Hepatocyte (in vitro differentiated cells): ENCODE data around the gene EIF4A2. TPM values are rescaled to one million over a fixed set of nuclear protein-coding genes. Genes with fewer than 3 reads are reported as not detected.

Experiments
- DNase-seq: peaks from one replicate; pipeline ENCODE4 v3.0.0-alpha.2; 2016; ENCODE audit warnings: low spot score
- H2AFZ ChIP-seq: fragments of 200-600 bp; sonication (generic); 2 replicates; pipeline ENCODE4 v1.6.0; 2016; ENCODE audit warnings: antibody characterized with exemption, mild to moderate bottlenecking
- H3K27ac ChIP-seq: fragments of 200-600 bp; sonication (generic); 2 replicates; pipeline ENCODE4 v1.5.1; 2016; ENCODE audit warnings: mild to moderate bottlenecking
- H3K27me3 ChIP-seq: fragments of 200-600 bp; sonication (generic); 2 replicates; pipeline ENCODE4 v1.6.1; 2016
- H3K36me3 ChIP-seq: fragments of 200-600 bp; sonication (generic); replicated peaks from 2 replicates; pipeline ENCODE4 v1.5.1; 2016; ENCODE audit warnings: low read depth; ENCODE audit not compliant: insufficient read depth
- H3K4me1 ChIP-seq: fragments of 200-600 bp; sonication (generic); 2 replicates; pipeline ENCODE4 v1.5.1; 2016; ENCODE audit warnings: mild to moderate bottlenecking, moderate library complexity; ENCODE audit not compliant: insufficient read depth
- H3K4me2 ChIP-seq: fragments of 200-600 bp; sonication (generic); 2 replicates; pipeline ENCODE4 v1.6.0; 2016
- H3K4me3 ChIP-seq: fragments of 200-600 bp; sonication (generic); 2 replicates; pipeline ENCODE4 v1.5.1; 2016; ENCODE audit warnings: mild to moderate bottlenecking
- H3K79me2 ChIP-seq: fragments of 200-600 bp; sonication (generic); 2 replicates; pipeline ENCODE4 v1.6.0; 2017; ENCODE audit warnings: mild to moderate bottlenecking
- H3K9me2 ChIP-seq: fragments of 200-600 bp; sonication (generic); replicated peaks from 2 replicates; pipeline ENCODE4 v1.6.0; 2017; ENCODE audit warnings: mild to moderate bottlenecking; ENCODE audit not compliant: insufficient read depth
- H3K9me3 ChIP-seq: fragments of 200-600 bp; sonication (generic); 2 replicates; pipeline ENCODE4 v1.5.1; 2016; ENCODE audit warnings: low read depth, mild to moderate bottlenecking
- H4K20me1 ChIP-seq: fragments of 200-600 bp; sonication (generic); 2 replicates; pipeline ENCODE4 v1.6.0; 2016; ENCODE audit warnings: mild to moderate bottlenecking; ENCODE audit not compliant: insufficient read depth, poor library complexity, severe bottlenecking
- EZH2 ChIP-seq: fragments of 200-600 bp; sonication (generic); IDR thresholded peaks from 2 replicates; pipeline ENCODE4 v1.6.1; 2016; ENCODE audit warnings: antibody characterized with exemption, mild to moderate bottlenecking, borderline replicate concordance
- EZH2phosphoT487 ChIP-seq: fragments of 200-600 bp; sonication (generic); IDR thresholded peaks from one replicate; pipeline ENCODE4 v1.6.1; 2018; ENCODE audit warnings: antibody characterized with exemption, mild to moderate bottlenecking, low read depth, moderate library complexity; ENCODE audit not compliant: unreplicated experiment, severe bottlenecking
- WGBS: methylation state at CpG from one replicate; pipeline ENCODE4 v1.1.6; 2016; ENCODE audit warnings: low lambda C conversion rate; ENCODE audit errors: missing lambda C conversion rate; 5-methylcytosine and 5-hydroxymethylcytosine counted together
- polyA plus RNA-seq: library from polyadenylated mRNA; unstranded; fragments of >200 nt; fragmentation: Nextera tagmentation; extraction: Ambion mirVana; gene quantifications from 2 replicates; pipeline ENCODE4 v1.2.1, GENCODE V29; 2016
- total RNA-seq: library from RNA; depleted of rRNA; stranded (reverse); fragments of >200 nt; gene quantifications from 2 replicates; pipeline ENCODE4 v1.2.3, GENCODE V29; 2014
- TF ChIP-seq, protein P1 (sequence below): fragments of 200-600 bp; sonication (generic); IDR thresholded peaks from 2 replicates; pipeline ENCODE4 v1.5.1; 2016; ENCODE audit warnings: antibody characterized with exemption, mild to moderate bottlenecking; ENCODE audit not compliant: poor library complexity

EIF4A2 gene
- total and polyA plus RNA-seq, 2 experiments from 2014 or later = 155 to 558 TPM

DNA sequence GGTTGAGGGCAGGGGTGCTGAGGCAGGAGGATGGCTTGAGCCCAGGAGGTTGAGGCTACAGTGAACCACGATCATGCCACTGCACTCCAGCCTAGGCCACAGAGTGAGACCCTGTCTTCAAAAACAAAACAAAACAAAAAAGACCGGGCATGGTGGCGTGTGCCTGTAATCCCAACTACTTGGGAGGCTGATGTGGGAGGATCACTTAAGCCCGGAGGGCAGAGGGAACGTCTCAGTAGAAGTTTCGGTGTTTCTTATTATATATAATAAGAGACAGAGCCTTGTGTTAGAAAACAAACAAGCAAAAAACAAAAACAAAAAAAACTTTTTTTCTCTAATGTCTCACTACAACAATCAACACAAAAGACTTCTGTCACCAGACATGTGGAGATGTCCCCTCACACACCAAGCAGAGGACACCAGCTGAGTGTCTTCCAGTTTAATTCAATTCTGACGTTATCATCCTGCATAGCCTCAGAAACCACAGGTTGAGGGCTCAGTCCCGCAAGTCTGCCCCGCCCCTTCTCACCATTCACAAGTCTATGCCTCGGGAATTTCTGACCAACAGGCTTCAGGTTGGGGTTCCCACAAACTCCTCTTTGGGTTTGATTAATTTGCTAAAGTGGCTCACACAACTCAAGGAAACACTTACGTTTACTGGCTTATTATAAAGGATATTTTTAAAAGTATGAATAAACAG is 24.0 kb upstream of the EIF4A2 start:
- Histone ChIP-seq H3K4me2 (no peak overlapping the region), H3K4me3 (no peak overlapping the region), H3K9me3 (no peaks in the 10 kb centered on the region), H3K27me3 (no peaks in the 10 kb centered on the region), H3K36me3 (no peaks in the 10 kb centered on the region), H3K27ac (no peak overlapping the region), H3K4me1 (no peaks in the 10 kb centered on the region), H2AFZ (no peak overlapping the region), H4K20me1 (no peaks in the 10 kb centered on the region), H3K79me2 (no peaks in the 10 kb centered on the region), H3K9me2 (no peaks in the 10 kb centered on the region)
- 82% methylated on average over 11 of the region's 11 CpGs for WGBS
- no peak for TF ChIP-seq EZH2
- TF ChIP-seq, protein P1, sequence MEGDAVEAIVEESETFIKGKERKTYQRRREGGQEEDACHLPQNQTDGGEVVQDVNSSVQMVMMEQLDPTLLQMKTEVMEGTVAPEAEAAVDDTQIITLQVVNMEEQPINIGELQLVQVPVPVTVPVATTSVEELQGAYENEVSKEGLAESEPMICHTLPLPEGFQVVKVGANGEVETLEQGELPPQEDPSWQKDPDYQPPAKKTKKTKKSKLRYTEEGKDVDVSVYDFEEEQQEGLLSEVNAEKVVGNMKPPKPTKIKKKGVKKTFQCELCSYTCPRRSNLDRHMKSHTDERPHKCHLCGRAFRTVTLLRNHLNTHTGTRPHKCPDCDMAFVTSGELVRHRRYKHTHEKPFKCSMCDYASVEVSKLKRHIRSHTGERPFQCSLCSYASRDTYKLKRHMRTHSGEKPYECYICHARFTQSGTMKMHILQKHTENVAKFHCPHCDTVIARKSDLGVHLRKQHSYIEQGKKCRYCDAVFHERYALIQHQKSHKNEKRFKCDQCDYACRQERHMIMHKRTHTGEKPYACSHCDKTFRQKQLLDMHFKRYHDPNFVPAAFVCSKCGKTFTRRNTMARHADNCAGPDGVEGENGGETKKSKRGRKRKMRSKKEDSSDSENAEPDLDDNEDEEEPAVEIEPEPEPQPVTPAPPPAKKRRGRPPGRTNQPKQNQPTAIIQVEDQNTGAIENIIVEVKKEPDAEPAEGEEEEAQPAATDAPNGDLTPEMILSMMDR = no peak
- TF ChIP-seq EZH2phosphoT487 = no peak
- DNase-seq = no peak

DNA sequence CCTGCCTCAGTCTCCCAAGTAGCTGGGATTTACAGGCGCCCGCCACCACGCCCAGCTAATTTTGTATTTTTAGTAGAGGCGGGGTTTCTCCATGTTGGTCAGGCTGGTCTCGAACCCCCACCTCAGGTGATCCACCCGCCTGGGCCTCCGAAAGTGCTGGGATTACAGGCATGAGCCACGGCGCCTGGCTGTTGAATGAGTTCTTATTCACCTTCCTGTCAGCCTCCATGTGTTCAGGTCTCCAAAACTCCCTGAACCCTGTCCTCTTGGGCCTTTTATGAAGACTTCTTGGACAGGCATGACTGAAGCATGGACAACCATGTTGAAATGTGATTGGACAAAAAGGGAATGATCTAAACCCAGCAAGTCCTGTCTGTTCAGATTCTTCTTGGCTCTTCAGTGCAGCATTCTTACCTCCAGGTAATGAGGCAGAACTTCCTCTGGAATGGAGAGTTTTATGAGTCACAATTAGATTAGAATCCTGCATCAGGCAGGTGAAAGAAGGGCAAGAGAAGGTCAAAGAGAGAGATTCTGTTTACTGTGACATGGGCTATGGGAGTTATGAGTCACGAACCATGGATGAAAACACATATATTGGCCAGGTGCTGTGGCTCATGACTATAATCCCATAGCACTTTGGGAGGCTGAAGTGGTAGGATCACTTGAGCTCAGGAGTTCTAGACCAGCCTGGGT is 23.1 kb upstream of the EIF4A2 start:
- no peaks in the 10 kb centered on the region for H3K9me2 ChIP-seq
- TF ChIP-seq, protein P1 = no peak
- TF ChIP-seq EZH2phosphoT487 (no peak), EZH2 (no peak)
- H3K27me3 ChIP-seq = no peaks in the 10 kb centered on the region
- DNase-seq = peak; percentile 60
- no peaks in the 10 kb centered on the region for H3K79me2 ChIP-seq
- no peak overlapping the region for H3K4me2 ChIP-seq
- no peaks in the 10 kb centered on the region for H3K36me3 ChIP-seq
- no peak overlapping the region for H2AFZ ChIP-seq
- H3K9me3 ChIP-seq = no peaks in the 10 kb centered on the region
- H3K27ac ChIP-seq = peak overlapping the region; percentile 75
- WGBS = 90% methylated on average over 10 of the region's 10 CpGs
- H3K4me1 ChIP-seq = no peaks in the 10 kb centered on the region
- H4K20me1 ChIP-seq = no peaks in the 10 kb centered on the region
- no peak overlapping the region for H3K4me3 ChIP-seq

DNA sequence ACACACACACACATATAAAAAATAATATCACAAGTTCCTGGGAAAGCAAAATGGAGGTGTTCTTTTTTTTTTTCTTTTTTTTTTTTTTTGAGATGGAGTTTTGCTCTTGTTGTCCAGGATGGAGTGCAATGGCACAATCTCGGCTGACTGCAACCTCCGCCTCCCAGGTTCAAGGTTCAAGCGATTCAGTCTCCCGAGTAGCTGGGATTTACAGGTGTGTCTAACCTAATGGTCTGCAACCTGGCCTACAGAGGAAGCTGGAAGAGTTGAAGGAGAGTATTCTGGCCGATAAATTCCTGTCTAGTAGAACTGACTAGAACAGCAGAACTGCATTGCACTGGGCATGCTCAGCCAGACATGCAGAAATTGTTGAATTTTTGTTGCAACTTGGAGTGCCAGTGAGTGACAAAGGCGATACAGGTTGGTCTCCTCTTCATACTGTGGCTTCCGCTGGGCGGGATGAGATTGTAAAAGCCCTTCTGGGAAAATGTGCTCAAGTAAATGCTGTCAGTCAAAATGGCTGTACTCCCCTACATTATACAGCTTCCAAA is 22.4 kb upstream of the EIF4A2 start:
- no peaks in the 10 kb centered on the region for H3K9me2 ChIP-seq
- no peak for TF ChIP-seq EZH2
- TF ChIP-seq, protein P1 = no peak
- no peak for TF ChIP-seq EZH2phosphoT487
- no peak overlapping the region for H3K4me2 ChIP-seq
- DNase-seq = no peak
- 84% methylated on average over 8 of the region's 8 CpGs for WGBS
- no peak overlapping the region for H3K4me3 ChIP-seq
- no peaks in the 10 kb centered on the region for H3K4me1 ChIP-seq
- H3K27ac ChIP-seq = peak overlapping the region; percentile 30
- no peaks in the 10 kb centered on the region for H3K36me3 ChIP-seq
- no peaks in the 10 kb centered on the region for H3K27me3 ChIP-seq
- H4K20me1 ChIP-seq = no peaks in the 10 kb centered on the region
- H3K79me2 ChIP-seq = no peaks in the 10 kb centered on the region
- H3K9me3 ChIP-seq = no peaks in the 10 kb centered on the region
- H2AFZ ChIP-seq = no peak overlapping the region
